GM19467 (cell line): ENCODE data around the gene TXK.

Experiments used
- ATAC-seq: cut with Tn5 transposase; IDR thresholded peaks from one replicate; pipeline ENCODE4 v1.9.1; 2021; ENCODE audit warnings: mild to moderate bottlenecking, moderate library complexity; ENCODE audit not compliant: unreplicated experiment

The TXK gene

DNA sequence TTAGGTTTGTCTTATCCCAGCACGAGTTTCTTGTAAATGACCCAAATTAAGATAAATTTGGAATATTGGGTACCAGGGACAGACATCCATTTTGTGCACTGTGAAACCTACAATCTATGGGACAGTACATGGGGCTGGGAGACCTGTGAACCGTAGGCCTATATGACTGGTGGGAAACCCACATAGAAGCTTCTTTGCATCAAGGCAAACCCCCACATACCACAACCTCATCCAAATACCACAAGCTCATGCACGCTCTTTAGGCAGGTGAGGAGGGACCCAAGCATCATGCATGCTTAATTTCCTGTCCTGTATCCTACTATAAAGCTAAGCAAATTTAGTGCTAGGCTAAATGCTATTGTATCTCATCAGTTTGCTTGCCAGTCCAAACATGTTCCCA is 69.7 kb downstream of the TXK start:
- ATAC-seq: no peak

DNA sequence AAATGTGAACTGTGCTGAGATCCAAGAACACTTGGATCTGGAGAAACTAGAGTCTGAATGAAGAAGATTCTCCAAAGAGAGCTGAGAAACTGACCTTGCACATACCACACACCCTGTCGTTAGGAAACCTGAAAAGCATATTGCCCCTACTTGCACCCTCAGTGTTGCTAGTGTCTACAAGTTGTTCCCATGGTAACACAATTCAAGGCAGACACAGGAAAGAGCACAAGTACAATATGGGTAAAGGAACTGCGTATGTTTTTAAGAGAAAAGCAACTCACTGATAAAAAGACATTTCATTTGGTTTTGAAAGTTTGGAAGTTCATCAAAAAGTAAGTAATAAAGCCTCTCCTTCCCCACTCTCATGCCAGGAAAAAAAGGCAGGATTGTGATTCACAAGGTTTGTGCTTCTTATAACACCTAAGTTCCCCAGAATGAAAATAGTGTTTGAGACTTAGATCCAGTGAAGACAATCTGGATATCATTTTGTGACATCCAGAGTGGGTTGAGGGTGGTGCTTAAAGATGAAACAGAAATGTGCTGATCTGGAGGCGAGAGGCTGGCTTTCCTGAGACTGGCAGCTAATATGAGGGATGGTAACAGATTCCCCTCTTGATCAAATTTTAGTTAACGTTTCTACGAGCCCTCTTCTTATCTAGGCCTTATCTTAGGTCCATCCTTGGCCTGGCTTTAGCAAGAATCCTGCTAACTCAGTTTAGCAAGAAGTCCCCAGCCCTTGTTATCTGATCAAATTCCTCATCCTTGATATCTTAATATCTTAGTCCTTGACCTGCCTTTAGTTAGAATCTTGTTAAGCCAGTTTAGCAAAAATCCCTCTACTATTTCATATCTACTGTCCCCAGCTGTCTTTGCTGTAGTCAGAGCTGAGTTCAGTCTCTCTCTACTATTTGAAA is 75.2 kb downstream of the TXK start:
- no peak for ATAC-seq

DNA sequence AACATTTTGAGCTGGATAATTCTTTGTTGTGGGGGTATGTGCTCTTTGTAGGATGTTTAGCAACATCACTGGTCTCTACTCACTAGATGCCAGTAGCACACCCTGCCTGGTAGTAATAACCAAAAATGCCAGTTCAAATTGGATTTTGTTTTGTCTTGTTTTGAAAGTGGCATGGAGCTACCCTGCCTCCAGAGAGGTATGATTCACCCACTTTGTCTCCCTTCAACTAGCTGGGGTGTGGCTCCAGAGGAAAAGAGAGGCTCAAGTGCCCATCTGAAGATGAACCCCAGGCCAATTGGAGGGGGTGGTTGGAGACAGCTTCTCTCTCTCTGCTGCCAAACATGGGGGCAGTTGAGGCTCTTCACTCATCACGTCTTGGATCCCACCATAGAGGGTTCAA is 83.0 kb downstream of the TXK start:
- ATAC-seq: no peak

DNA sequence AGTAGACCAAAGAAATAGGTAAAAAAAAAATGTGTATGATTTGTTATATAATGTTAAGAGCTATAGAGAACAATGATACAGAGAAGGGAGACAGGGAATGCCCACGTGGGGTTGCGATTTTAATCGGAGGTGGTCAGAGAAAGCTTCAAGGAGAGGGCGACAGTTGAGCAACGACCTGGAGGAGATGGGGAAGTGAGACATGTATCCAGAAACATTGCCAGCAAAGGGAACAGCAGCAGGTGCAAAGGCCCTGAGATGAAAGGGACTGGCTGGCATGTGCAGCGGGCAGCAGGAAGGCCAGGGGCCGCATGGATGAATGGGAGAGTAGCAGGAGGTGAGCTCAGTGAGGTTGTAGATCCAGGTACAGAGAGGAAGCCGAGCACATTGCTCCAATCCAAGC is 84.6 kb downstream of the TXK start:
- ATAC-seq: no peak

DNA sequence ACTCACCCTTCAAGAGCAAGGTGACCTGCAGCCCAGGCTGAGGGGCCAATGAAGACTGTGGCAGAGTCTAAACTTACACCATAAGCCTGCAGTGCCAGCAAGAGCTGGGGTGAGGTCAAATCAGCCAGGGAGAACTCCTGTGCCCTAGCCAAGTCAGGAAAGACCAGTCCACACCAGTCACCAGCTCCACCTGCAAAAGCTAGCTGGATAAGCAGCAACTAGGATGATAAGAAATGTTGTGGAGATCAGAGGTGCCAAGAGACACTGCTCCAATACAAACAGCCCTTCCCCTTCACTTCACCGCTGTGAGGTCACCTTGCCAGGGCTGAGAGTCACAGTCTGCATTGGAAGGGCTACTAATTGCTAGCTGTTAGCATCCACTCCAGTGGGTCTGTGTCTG is 86.2 kb downstream of the TXK start:
- ATAC-seq: peak; percentile 8

DNA sequence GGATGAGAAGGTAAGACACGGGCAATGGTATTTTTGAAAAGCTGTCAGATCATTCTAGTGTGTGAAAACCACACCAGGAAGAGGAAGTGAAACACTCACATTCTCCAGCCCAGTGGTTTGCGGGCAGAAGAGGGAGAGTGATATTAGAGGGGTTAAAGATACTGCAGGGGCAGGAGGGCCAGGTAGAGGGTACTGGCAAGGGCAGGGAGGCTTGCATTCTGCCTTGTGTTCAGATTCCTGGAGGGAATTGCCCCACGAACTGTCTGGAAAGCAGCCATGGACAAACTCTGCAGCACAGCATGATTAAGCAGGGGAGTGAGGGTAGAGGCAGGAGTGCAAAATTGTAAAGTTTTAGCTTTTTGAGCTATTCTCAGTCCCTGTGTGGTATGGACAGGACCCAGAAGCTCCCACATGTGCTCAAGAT is 86.6 kb downstream of the TXK start:
- ATAC-seq: peak; percentile 97

DNA sequence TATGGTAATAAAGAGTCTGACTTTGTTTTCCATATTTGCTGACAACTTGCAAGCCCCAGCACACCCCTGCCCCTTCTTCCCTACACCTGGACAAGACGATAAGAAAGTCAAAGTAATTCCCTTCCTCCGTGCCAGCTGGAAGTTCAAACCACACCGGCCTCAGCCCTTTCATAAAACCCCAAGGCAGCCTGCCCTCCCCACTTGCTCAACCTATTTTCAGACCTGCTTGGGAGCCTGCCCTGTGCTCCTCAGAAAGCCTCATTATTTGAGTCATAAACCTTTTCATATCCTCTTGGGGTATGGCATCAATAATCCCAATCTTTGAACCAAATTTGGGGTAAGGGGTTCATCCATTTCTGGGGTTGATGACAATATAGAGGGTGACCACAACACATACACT is 88.0 kb downstream of the TXK start:
- ATAC-seq: no peak

DNA sequence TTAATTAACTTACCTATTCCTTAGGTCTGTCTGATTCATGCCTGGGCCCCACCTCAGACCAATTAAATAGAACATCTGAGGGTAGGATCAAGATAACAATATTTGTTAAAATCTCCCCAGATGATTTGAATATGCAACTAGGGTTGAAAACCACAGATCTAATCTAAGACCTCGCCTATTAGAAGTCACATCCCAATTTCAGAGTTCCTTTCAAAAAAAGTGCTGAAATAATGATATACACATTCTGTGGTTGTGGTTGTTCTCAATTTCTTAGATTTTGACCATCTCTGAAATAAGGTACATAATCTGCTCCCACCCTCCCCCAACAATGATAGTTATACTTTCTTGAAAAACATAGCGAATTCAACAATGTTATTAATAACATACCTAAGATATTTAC is 89.8 kb downstream of the TXK start:
- no peak for ATAC-seq

DNA sequence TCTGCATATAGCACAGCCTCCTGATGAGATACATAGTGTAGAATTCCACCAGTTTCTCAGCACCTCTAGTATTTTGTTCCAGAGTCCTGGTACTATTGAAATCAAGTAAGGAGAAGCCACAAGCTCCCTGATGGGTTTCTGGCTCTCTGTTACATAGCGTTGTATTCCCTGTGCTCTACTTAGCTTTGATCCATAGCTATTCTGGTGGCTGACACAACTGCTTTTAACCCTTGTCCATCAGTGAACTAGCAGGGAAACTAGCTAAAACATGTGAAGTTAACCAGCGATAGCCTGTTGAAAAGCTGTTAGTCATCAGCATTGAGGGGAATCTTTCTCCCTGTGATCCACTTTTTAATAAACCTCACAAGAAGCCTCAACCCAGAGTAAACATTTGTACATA is 90.5 kb downstream of the TXK start:
- no peak for ATAC-seq

DNA sequence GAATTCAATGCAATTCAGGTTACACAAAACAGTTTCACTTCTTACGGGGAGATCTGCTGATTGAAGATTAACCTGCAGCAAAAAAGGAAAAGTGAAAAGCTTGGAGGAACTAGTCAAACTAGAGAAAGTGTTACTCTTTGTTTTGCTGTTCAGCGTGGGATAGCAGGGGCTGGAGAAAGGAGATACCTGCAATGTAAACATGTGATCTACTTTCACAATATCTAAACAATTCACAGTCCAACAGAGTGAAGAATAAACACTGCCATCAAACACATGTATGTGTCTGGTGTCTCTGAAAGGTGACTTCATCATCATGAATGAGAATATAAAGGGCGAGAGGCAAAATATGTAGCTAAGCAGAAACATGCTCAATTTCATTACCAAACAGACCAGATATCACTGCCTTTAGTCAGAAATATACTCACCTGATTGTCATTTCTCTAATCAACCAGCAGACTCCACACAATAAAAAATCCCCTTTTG is 91.0 kb downstream of the TXK start:
- ATAC-seq: no peak

DNA sequence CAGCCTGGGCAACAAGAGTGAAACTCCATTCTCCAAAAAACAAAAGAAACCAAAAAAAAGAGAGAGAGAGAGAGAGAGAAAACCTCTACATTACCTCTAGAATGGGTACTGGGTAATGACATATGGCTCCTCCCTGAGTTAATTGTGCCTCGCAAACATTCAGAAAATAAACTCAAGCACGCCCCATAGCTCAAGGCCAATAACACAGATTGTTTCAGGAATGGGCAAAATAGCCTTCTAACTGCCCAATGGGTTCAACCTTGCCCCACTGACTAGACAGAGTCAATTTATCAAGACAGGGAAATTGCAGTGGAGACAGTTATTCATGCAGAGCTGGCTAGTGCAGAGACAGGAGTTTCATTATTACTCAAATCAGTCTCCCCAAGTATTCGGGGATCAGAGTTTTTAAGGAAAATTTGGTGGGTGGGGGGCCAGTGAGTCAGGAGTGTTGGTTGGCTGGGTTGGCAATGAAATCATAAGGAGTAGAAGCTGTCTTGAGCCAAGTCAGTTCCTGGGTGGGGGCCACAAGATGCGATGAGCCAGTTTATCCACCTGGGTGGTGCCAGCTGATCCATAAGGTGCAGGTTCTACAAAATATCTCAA is 92.4 kb downstream of the TXK start:
- ATAC-seq: no peak

DNA sequence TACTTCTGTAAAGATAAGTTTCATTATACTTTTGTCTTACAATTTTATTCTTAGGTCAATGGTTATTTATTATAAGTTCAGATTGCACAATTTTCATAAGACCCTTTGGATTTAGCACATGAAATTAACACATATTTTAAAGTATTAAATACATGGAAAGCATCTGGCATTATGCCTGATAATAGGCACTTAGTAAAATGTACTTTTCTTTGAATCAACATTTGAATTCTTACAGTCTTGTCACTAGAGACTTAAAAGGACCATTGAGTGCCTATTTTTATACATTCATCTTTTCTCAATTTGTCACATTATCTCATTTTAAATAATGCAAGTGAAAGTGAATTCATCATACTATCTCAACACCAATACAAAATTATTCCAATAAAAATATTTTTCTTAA is 94.5 kb downstream of the TXK start:
- no peak for ATAC-seq

DNA sequence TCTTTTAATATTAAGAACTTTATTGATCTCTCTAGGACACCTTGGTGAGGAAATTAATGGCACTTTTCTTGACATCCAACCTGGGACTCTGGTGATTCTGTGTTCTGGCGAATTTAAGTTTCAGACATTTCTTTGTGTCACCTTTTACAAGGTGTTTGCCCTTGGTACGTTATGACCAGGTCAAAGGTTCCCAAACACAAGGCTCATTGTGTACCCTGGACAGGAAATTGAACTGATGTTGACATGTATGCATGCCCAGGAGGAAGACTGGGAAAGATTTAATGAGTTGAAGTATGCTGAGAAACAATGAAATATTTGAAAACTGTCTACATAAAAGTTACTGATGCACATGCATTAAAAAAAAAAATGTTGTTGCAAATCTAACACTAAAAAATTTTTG is 95.4 kb downstream of the TXK start:
- ATAC-seq: no peak

DNA sequence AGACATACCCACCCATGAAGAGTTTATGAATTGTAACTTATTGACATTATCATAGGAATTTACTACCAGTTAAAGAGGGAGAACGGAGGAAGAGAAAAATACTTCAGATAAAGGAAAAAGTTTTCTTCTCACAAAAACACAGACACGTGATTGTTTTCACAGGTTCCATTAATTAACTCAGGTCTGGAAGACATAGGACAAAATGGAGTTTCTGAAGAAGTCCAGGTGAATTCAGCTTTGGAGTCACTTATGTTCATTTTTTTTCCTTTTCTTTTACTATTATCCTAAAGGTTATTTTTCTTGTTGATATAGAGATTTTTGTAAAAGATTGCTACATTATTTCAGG is 97.0 kb downstream of the TXK start:
- ATAC-seq: no peak

DNA sequence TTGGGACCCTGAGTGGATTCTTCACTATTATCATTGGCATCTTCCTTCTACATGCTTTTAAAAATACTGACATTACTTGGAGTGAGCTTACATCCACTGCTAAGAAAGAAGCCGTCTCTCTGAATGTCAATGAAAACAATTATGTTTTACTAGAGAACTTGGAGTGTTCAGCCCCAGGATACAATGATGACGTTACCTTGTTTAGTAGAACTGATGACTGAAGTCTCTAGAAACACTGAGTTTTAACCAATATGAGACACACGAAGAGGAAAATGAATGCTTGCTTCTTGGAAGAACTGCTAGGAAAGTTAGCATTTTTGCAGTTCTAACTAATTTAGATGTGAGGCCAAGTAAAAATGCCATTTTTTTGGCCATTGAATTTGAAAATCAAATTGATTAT is 98.1 kb downstream of the TXK start:
- ATAC-seq: no peak

DNA sequence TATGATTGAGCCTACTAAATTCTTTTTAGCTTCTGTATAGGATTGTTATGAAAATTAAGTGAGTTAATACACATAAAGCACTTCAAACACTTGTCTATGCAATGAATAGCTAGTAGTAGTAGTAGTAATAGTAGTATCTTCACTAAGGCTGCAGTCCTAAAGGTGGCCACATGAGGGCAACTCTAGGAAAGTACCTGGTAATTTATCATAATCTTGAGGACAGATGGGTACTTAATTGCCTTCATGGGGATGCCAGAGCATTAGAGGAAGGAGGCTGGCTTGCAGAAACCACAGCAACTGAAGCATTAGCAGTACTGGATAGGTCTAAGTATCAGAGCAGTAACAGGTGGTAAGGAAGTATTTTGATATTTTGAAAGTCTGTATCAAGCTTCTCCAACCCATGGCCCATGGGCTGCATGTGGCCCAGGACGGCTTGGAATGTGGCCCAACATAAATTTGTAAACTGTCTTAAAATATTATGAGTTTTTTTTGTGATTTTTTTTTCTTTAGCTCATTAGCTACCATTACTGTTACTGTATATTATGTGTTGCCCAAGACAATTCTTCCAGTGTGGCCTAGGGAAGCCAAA is 100.1 kb downstream of the TXK start:
- no peak for ATAC-seq

DNA sequence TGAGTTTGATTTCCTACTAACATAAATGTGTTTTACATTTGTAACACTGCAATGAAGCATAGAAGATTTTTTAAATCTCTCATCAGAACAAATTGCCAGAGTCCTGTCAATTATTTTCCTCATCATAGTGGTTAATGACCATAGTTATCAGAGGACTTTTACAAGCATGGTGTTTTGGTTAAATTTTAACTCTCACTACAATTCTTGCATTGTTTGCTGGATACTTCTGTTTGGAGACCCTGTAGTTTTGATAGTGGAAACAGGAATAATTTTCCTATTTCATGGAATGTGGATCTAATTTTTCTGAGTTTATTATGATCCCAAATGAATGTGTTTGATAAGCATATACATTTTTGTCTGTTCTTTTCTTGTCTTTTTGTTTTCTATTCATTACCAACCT is 100.6 kb downstream of the TXK start:
- no peak for ATAC-seq

DNA sequence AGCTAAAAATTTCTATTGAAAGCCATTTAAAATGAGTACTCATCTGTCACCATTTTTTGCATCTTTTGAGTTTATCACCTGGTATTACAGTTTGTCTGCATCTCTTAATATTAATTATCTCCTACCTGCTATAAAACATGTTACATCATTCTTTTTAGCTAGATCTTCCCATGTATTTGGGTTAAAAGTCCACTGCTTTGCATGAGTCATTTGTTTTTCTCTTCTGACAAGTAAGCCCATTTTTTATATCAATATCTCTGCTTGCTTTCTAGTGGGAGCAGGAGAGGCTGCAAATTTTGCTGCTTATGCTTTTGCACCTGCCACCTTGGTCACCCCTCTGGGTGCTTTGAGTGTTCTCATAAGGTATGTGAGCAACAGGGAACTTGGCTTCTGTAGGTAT is 101.3 kb downstream of the TXK start:
- ATAC-seq: no peak

DNA sequence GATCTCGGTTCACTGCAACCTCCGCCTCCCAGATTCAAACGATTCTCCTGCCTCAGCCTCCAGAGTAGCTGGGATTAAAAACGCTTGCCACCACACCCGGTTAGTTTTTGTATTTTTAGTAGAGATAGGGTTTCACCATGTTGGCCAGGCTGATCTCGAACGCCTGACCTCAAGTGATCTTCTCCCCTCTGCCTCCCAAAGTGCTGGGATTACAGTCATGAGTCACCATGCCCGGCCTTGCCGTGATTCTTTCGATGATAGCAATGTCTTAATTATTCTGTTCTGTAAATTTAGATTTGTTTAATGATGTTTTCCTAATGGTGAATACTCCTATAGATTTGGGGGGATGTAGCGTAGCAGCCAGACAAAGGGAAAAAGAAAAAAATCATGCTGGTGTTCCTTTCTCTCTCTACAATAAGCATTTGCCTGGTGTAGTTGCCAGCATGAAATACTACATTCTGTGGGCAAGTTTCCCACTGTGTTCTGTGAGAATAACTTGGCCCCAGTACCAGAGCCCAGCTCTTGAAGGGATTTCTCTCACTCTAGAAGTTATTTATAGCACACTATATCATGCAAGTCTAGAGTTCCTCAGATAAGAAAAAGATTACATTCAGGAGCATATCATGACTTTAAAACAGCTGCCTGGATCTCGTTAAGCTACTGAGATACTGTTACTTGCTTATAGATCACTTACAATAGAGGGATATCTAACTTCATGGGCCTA is 102.1 kb downstream of the TXK start:
- no peak for ATAC-seq

DNA sequence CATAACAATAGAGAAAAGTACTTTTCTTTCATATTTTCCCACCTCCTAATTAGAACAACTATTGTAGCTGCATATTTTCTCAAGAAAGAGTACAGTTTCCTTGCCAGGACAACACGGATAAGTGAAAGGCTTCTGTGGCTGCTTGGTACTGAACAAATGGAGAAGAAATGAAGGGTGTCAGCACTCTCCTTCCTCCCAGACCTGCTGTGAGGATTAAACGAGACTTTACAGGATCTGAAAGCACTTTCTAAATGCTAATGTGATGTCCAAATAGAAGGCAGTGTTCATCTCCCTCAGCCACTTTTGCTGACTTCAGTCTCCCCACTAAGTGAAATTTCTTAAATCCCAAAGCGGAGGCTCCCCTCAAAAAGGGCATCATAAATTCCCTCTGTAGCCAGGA is 103.6 kb downstream of the TXK start:
- ATAC-seq: no peak

DNA sequence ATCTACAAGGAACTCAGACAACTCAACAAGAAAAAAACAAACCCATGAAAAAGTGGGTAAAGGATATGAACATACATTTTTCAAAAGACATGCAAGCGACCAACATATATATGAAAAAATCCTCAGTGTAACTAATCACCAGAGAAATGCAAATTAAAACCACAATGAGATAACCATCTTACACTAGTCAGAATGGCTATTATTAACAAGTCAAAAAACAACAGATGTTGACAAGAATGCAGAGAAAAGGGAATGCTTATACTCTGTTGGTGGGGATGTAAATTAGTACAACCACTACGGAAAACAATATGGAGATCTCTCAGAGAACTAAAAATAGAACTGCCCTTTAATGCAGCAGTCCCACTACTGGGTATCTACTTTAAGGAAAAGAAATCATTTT is 105.4 kb downstream of the TXK start:
- no peak for ATAC-seq

DNA sequence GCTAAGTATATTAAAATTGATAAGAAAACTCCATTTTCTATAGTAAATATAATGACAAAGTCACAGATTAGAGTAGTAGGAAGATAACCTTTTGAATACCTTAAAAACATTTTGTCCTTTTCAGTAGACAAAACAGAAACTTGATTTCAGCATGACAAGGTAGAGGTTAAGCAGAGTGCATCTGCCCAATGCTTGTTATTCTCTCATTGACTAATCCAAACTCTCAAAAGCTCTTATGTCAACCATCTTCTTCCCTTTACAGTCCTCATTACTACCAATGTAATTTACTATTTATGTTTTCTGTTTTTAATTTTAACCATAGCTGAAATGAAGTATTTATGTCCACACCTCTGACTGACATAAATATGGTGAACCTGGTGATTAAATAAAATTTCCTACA is 106.4 kb downstream of the TXK start:
- ATAC-seq: peak; percentile 47
